Measurements from ENCODE around the gene NOC2L. TPM values are rescaled to one million over a fixed set of nuclear protein-coding genes. Genes with fewer than 3 reads are reported as not detected.

The NOC2L gene
- total RNA-seq, 1 donor from 2014 or later: 106 TPM

- no peak overlapping the region for H3K27ac Mint-ChIP-seq (ENCODE audit: unreplicated experiment)
- H3K4me3 Mint-ChIP-seq: peak overlapping the region; percentile 62
- peaks cover 10% of the 10 kb centered on the region for H3K27me3 Mint-ChIP-seq (ENCODE audit: low read depth)
- H3K36me3 Mint-ChIP-seq (ENCODE audit: low read depth): no peaks in the 10 kb centered on the region
- DNase-seq (ENCODE audit: low read depth, low spot score): no peak
- peaks cover 13% of the 10 kb centered on the region for H3K4me1 Mint-ChIP-seq
- no peaks in the 10 kb centered on the region for H3K9me3 Mint-ChIP-seq
- TF ChIP-seq CTCF (conservative IDR thresholded peaks at IDR 0.05): no peak
These were observed 2.1 kb upstream of the NOC2L start for GRCh38 chr1:961132-961669.

DNA sequence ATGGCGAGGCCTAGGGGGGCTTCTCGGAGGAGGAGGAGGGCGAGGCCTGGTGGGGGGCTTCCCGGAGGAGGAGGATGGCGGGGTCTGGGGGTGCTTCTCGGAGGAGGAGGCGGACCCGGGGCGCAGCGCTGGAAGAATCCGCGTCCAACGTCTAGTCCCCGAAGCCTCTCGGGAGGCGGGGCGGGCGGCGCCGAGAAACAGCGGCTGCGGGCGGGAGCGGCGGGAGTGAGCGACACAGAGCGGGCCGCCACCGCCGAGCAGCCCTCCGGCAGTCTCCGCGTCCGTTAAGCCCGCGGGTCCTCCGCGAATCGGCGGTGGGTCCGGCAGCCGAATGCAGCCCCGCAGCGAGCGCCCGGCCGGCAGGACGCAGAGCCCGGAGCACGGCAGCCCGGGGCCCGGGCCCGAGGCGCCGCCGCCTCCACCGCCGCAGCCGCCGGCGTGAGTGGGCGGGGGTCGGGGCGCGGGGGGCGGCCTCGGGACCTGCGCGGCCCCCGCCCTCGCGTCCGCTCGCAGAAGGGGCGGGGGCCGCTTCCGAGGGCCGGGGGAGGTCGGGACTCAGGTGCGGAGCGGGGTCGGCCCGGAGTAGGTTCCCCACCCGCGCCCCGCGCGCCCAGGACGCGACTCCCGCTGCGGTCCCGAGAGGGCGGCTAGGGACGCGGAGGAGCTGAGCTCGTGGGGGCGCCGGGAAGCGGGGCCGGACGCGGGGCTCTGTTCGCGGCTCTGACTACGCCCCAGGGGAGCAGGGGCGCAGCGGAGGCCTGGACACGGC, 1.5 kb upstream of the NOC2L start, which contains the start of gene KLHL17:
Gene KLHL17, plus strand, starts transcription at position 222 of the 769 bp plus-strand sequence. Its CDS starts 110 bp downstream, at position 332.
- Mint-ChIP-seq H3K4me3 (peak within 1 kb of the TSS; percentile 93), H3K9me3 (no peaks in the 10 kb centered on the region), H3K27ac (ENCODE audit: unreplicated experiment) (no peak within 1 kb of the TSS), H3K27me3 (ENCODE audit: low read depth) (peaks cover 4% of the 10 kb centered on the region), H3K4me1 (peaks cover 13% of the 10 kb centered on the region), H3K36me3 (ENCODE audit: low read depth) (no peaks in the 10 kb centered on the region)
- TF ChIP-seq CTCF (conservative IDR thresholded peaks at IDR 0.05): no peak
- peak; percentile 70 for DNase-seq (ENCODE audit: low read depth, low spot score)

GRCh38 chr1:959731-960362, 791 bp upstream of the NOC2L start:
- peak overlapping the region; percentile 83 for H3K4me3 Mint-ChIP-seq
- no peak for TF ChIP-seq CTCF (conservative IDR thresholded peaks at IDR 0.05)
- H3K27me3 Mint-ChIP-seq (ENCODE audit: low read depth): peaks cover 3% of the 10 kb centered on the region
- H3K36me3 Mint-ChIP-seq (ENCODE audit: low read depth): no peaks in the 10 kb centered on the region
- DNase-seq (ENCODE audit: low read depth, low spot score): no peak
- no peaks in the 10 kb centered on the region for H3K9me3 Mint-ChIP-seq
- H3K27ac Mint-ChIP-seq (ENCODE audit: unreplicated experiment): no peak overlapping the region
- peaks cover 13% of the 10 kb centered on the region for H3K4me1 Mint-ChIP-seq

- H3K4me3 Mint-ChIP-seq: peak overlapping the region; percentile 34
These were observed 2.4 kb downstream of the NOC2L start for GRCh38 chr1:956636-957035.

DNA sequence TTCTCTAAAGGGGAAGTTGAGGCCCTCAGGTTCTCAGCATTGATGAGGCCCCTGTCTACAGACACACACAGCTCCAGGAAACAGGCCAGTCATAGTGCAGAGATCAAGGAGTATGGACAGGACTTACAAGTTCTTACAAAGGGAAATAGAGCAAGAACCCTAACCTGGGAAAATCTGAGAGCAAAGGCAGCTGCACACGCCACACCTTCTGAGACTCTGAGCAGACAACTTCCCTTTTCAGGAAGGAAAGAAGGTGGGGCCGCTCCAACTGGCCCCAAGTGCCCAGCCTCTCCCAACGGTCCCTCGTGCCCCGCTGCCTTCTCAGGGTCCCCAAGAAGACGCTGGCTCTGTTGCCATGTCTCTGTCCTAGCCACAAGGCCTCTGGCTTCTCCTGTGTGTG, 3.6 kb downstream of the NOC2L start:
- H3K9me3 Mint-ChIP-seq: no peaks in the 10 kb centered on the region
- H3K27ac Mint-ChIP-seq (ENCODE audit: unreplicated experiment): no peak overlapping the region
- peaks cover 13% of the 10 kb centered on the region for H3K4me1 Mint-ChIP-seq
- H3K4me3 Mint-ChIP-seq: peak overlapping the region; percentile 29
- DNase-seq (ENCODE audit: low read depth, low spot score): no peak
- H3K27me3 Mint-ChIP-seq (ENCODE audit: low read depth): peaks cover 3% of the 10 kb centered on the region
- no peak for TF ChIP-seq CTCF (conservative IDR thresholded peaks at IDR 0.05)
- H3K36me3 Mint-ChIP-seq (ENCODE audit: low read depth): peaks cover 6% of the 10 kb centered on the region

More at GRCh38 chr1:956636-957035, 2.4 kb downstream of the NOC2L start:
- no peaks in the 10 kb centered on the region for H3K36me3 Mint-ChIP-seq (ENCODE audit: low read depth)
- H3K27ac Mint-ChIP-seq (ENCODE audit: unreplicated experiment): no peak overlapping the region
- H3K27me3 Mint-ChIP-seq (ENCODE audit: low read depth): peaks cover 3% of the 10 kb centered on the region
- DNase-seq (ENCODE audit: low read depth, low spot score): no peak
- no peaks in the 10 kb centered on the region for H3K9me3 Mint-ChIP-seq
- H3K4me1 Mint-ChIP-seq: peaks cover 13% of the 10 kb centered on the region
- no peak for TF ChIP-seq CTCF (conservative IDR thresholded peaks at IDR 0.05)

Measured in neural crest cell (in vitro differentiated cells).